HUDEP-2 (cell line): ENCODE data around the gene HOXD8.

Experiments
- DNase-seq, 76 experiments: peaks; one replicate each; lab custom pipeline; 2025; ENCODE audit not compliant: unreplicated experiment in 76 of 76; lab: John Stamatoyannopoulos, UW

The HOXD8 gene

GRCh38 chr2:176157499-176158185 lies 28.1 kb downstream of the HOXD8 start:
- no peak for DNase-seq

GRCh38 chr2:176158186-176158591 lies 28.7 kb downstream of the HOXD8 start:
- DNase-seq: no peak

GRCh38 chr2:176158855-176159662 lies 29.6 kb downstream of the HOXD8 start:
- DNase-seq: no peak

GRCh38 chr2:176159663-176160250 lies 30.3 kb downstream of the HOXD8 start:
- DNase-seq: no peak

GRCh38 chr2:176160251-176160985 lies 30.9 kb downstream of the HOXD8 start:
- no peak for DNase-seq

- no peak for DNase-seq
Measured at GRCh38 chr2:176160986-176161824, 31.7 kb downstream of the HOXD8 start.

- no peak for DNase-seq
Measured at GRCh38 chr2:176161825-176162626, 32.5 kb downstream of the HOXD8 start.

GRCh38 chr2:176162911-176163671 lies 33.6 kb downstream of the HOXD8 start:
- DNase-seq: no peak

GRCh38 chr2:176163672-176164056 lies 34.2 kb downstream of the HOXD8 start:
- DNase-seq: no peak

- DNase-seq: no peak
Measured at GRCh38 chr2:176164201-176164600, 34.7 kb downstream of the HOXD8 start.

GRCh38 chr2:176164611-176165369 lies 35.3 kb downstream of the HOXD8 start:
- DNase-seq: no peak

- no peak for DNase-seq
Measured at GRCh38 chr2:176165370-176166050, 36.0 kb downstream of the HOXD8 start.

- DNase-seq: no peak
Measured at GRCh38 chr2:176166272-176166671, 36.8 kb downstream of the HOXD8 start.

- DNase-seq: no peak
Measured at GRCh38 chr2:176167398-176167797, 37.9 kb downstream of the HOXD8 start.

- no peak for DNase-seq
Measured at GRCh38 chr2:176169181-176169580, 39.7 kb downstream of the HOXD8 start.

- DNase-seq: no peak
Measured at GRCh38 chr2:176169711-176170110, 40.2 kb downstream of the HOXD8 start.

GRCh38 chr2:176170602-176171305 lies 41.2 kb downstream of the HOXD8 start:
- DNase-seq: no peak
